B cell (primary cell): ENCODE results near the gene RAX2.

ENCODE experiments used
- EZH2 ChIP-seq: IDR thresholded peaks from 2 replicates; pipeline ENCODE4 v1.6.1; 2012; ENCODE audit warnings: borderline replicate concordance, low read depth, mild to moderate bottlenecking, moderate library complexity, low read length; ENCODE audit not compliant: insufficient read depth, poor library complexity, severe bottlenecking
- TF ChIP-seq, protein P1 (sequence below): fragments of 200-600 bp; IDR thresholded peaks from one replicate; pipeline ENCODE4 v1.8.0; 2022; ENCODE audit warnings: antibody characterized with exemption, mild to moderate bottlenecking

DNA sequence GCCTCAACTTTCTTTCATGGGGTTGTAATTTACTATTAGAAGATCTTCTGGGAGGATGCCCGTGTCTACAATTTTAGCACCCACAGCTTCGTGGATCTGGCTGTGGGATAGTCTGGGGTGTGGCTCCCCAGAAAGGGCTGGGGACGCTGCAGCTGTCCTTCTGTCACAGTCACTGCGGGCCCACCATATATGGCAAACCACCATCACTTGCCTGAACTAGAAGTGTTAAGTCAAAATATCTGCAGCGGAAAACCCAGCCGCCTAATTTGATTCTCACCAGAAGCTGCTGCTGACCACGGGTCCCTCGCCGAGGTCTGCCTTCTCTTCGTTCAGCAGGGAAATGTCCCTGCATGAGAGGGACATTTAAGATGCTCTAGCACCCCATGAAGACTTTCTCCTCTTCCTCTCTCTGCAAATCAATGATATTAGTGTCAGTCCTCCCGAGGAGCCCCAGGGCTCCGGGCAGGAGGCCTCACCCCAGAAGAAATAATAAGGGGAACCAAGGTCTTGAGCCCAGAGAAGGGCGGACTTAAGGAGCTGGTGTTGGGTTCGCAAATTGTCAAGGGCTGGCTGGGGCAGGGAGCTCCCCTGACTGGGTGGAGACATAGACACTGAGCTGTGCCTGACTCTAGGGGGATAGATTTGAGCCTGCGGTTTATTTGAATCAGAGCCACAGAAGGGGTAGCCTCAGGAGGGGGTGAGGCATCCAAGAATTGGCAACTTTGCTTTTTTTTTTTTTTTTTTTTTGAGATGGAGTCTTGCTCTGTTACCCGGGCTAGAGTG lies 17.2 kb upstream of the RAX2 start:
- TF ChIP-seq, protein P1, sequence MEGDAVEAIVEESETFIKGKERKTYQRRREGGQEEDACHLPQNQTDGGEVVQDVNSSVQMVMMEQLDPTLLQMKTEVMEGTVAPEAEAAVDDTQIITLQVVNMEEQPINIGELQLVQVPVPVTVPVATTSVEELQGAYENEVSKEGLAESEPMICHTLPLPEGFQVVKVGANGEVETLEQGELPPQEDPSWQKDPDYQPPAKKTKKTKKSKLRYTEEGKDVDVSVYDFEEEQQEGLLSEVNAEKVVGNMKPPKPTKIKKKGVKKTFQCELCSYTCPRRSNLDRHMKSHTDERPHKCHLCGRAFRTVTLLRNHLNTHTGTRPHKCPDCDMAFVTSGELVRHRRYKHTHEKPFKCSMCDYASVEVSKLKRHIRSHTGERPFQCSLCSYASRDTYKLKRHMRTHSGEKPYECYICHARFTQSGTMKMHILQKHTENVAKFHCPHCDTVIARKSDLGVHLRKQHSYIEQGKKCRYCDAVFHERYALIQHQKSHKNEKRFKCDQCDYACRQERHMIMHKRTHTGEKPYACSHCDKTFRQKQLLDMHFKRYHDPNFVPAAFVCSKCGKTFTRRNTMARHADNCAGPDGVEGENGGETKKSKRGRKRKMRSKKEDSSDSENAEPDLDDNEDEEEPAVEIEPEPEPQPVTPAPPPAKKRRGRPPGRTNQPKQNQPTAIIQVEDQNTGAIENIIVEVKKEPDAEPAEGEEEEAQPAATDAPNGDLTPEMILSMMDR = no peak
- no peak for TF ChIP-seq EZH2
